Renal pelvis (tissue), 4 donors: Measurements from ENCODE around the gene ALKBH7. TPM values are rescaled to one million over a fixed set of nuclear protein-coding genes. Genes with fewer than 3 reads are reported as not detected.
"Not testable (repeated sequence)": the region's sequence is repeated elsewhere in the genome, so short reads cannot be mapped to it uniquely, and the experiment has no call there.

ENCODE experiments used
- DNase-seq: peaks from one replicate; pipeline ENCODE4 v3.0.0-alpha.2; 2013
- polyA plus RNA-seq, 3 donors: library from polyadenylated mRNA; unstranded; fragments of 120-200 nt; gene quantifications; one replicate each; pipeline ENCODE4 v1.2.1, GENCODE V29; 2013; ENCODE audit not compliant: insufficient read length in 3 of 3

Gene ALKBH7
- polyA plus RNA-seq, 3 donors, result 70.2 to 90.9 (median 89.4) TPM

GRCh38 chr19:6359568-6360341, 12.8 kb upstream of the ALKBH7 start:
- DNase-seq, result no peak

GRCh38 chr19:6360445-6360844, 12.1 kb upstream of the ALKBH7 start:
- DNase-seq, result not testable (repeated sequence)

- not testable (repeated sequence) for DNase-seq
These were observed 11.8 kb upstream of the ALKBH7 start for GRCh38 chr19:6360857-6361216.

- no peak for DNase-seq
These were observed 10.6 kb upstream of the ALKBH7 start for GRCh38 chr19:6362027-6362350.

GRCh38 chr19:6362351-6362801, 10.2 kb upstream of the ALKBH7 start:
- no peak for DNase-seq

GRCh38 chr19:6364353-6364752, 8.2 kb upstream of the ALKBH7 start:
- DNase-seq, result no peak

- peak; percentile 96 for DNase-seq
These were observed 660 bp downstream of the ALKBH7 start for GRCh38 chr19:6373096-6373812.

- no peak for DNase-seq
These were observed 1.2 kb downstream of the ALKBH7 start for GRCh38 chr19:6373813-6374108.

- DNase-seq, result no peak
These were observed 1.6 kb downstream of the ALKBH7 start for GRCh38 chr19:6374161-6374709.

- DNase-seq, result no peak
These were observed 2.3 kb downstream of the ALKBH7 start for GRCh38 chr19:6374711-6375410.

GRCh38 chr19:6375411-6376010, 2.9 kb downstream of the ALKBH7 start, which contains the start of gene PSPN:
PSPN (minus strand) TSS chr19:6375933; CDS start chr19:6375849, 84 bp downstream.
- no peak for DNase-seq

GRCh38 chr19:6376512-6377190, 4.1 kb downstream of the ALKBH7 start:
- DNase-seq, result no peak

GRCh38 chr19:6378041-6378440, 5.4 kb downstream of the ALKBH7 start:
- peak; percentile 52 for DNase-seq

- no peak for DNase-seq
These were observed 5.9 kb downstream of the ALKBH7 start for GRCh38 chr19:6378486-6378885.

GRCh38 chr19:6379744-6380143, 7.2 kb downstream of the ALKBH7 start:
- DNase-seq, result no peak

GRCh38 chr19:6381030-6381750, 8.6 kb downstream of the ALKBH7 start:
- DNase-seq, result no peak

GRCh38 chr19:6383188-6383587, 10.6 kb downstream of the ALKBH7 start:
- DNase-seq, result no peak

- no peak for DNase-seq
These were observed 11.8 kb downstream of the ALKBH7 start for GRCh38 chr19:6384381-6384780.

- DNase-seq, result no peak
These were observed 14.8 kb downstream of the ALKBH7 start for GRCh38 chr19:6387372-6387771.

- no peak for DNase-seq
These were observed 19.9 kb downstream of the ALKBH7 start for GRCh38 chr19:6392221-6393073.
